HepG2 (cell line): ENCODE results near the gene EYA2. TPM values are rescaled to one million over a fixed set of nuclear protein-coding genes. Genes with fewer than 3 reads are reported as not detected.

Source experiments
- ATAC-seq: fragments of 200-7000 bp; cut with Tn5 transposase; 3 replicates; pipeline ENCODE4 v1.9.1; 2020; ENCODE audit warnings: mild to moderate bottlenecking, moderate library complexity
- BruUV-seq: library from RNA; stranded (reverse); fragments of 400-500 nt; replicated peaks from 2 replicates; lab custom pipeline; 2021; lab: Mats Ljungman, UMichigan
- CTCF ChIA-PET: fragments of 300-600 bp; formaldehyde crosslinking; extraction: SDS; loops from one replicate; lab custom pipeline; 2021; ENCODE audit warnings: low total read pairs, inconsistent platforms, low intra/inter-chr PET ratio; lab: Yijun Ruan, JAX
- POLR2A ChIA-PET: fragments of 350-600 bp; sonication (Branson Sonifier 250); formaldehyde crosslinking; loops from one replicate; lab custom pipeline; 2020; ENCODE audit warnings: antibody characterized with exemption, inconsistent platforms; lab: Yijun Ruan, JAX
- DNase-seq: peaks from one replicate; pipeline ENCODE4 v3.0.0-alpha.2; 2015; ENCODE audit warnings: low spot score
- FAIRE-seq: peaks from 3 replicates; lab custom pipeline; 2011; peaks lifted over from hg19 to GRCh38; lab: Jason Lieb, UNC
- H2AFZ ChIP-seq: one replicate; pipeline ENCODE4 v1.6.1; 2011; ENCODE audit warnings: low read length, inconsistent platforms
- H3K27ac ChIP-seq: fragments of 300-600 bp; 3 replicates; pipeline ENCODE4 v1.8.0; 2011; ENCODE audit warnings: mixed run types, mild to moderate bottlenecking, mixed read lengths, low read length, inconsistent platforms; ENCODE audit not compliant: insufficient read depth; ENCODE audit errors: extremely low read length
- H3K27me3 ChIP-seq, 2 experiments: fragments of 200-600 bp in 1 of 2; 2 replicates in 1 of 2; 3 replicates in 1 of 2; pipeline versions ENCODE4 v1.6.0 to v1.8.0; 2011; ENCODE audit warnings: low read length in 2 of 2, mild to moderate bottlenecking in 2 of 2, moderate library complexity in 2 of 2, inconsistent platforms in 1 of 2; ENCODE audit not compliant: insufficient read depth in 2 of 2, control insufficient read depth in 1 of 2
- H3K36me3 ChIP-seq, 2 experiments: fragments of 200-600 bp in 1 of 2; replicated peaks in 1 of 2; 2 replicates in 1 of 2; 3 replicates in 1 of 2; pipeline versions ENCODE4 v1.5.1 to v1.8.0; 2011; ENCODE audit warnings: low read length in 2 of 2, inconsistent platforms in 1 of 2; ENCODE audit not compliant: insufficient read depth in 2 of 2, control insufficient read depth in 1 of 2
- H3K4me1 ChIP-seq: 2 replicates; pipeline ENCODE4 v1.5.1; 2012; ENCODE audit warnings: low read length, inconsistent platforms; ENCODE audit not compliant: insufficient read depth
- H3K4me2 ChIP-seq: 2 replicates; pipeline ENCODE4 v1.6.0; 2011; ENCODE audit warnings: low read depth, low read length, inconsistent platforms
- H3K4me3 ChIP-seq, 3 experiments: fragments of 200-600 bp in 1 of 3; sonication (generic), shearing (Covaris generic) in 1 of 3; replicated peaks in 1 of 3; 2 replicates each; pipeline ENCODE4 v1.5.1; 2011 to 2016; ENCODE audit warnings: low read length in 3 of 3, inconsistent platforms in 2 of 3, low read depth in 2 of 3, mild to moderate bottlenecking in 2 of 3, control low read depth in 1 of 3, mixed read lengths in 1 of 3; ENCODE audit not compliant: insufficient read depth in 1 of 3
- H3K79me2 ChIP-seq: one replicate; pipeline ENCODE4 v1.6.1; 2011; ENCODE audit warnings: low read length, inconsistent platforms; ENCODE audit not compliant: insufficient read depth
- H3K9ac ChIP-seq: 2 replicates; pipeline ENCODE4 v1.6.0; 2011; ENCODE audit warnings: mild to moderate bottlenecking, low read depth, low read length, inconsistent platforms; ENCODE audit not compliant: insufficient read depth
- H3K9me3 ChIP-seq: 2 replicates; pipeline ENCODE4 v1.5.1; 2012; ENCODE audit warnings: mild to moderate bottlenecking, low read length
- H4K20me1 ChIP-seq: 2 replicates; pipeline ENCODE4 v1.6.0; 2011; ENCODE audit warnings: inconsistent platforms, mild to moderate bottlenecking, low read length, moderate library complexity; ENCODE audit not compliant: insufficient read depth
- ZNF768 ChIP-seq: sonication (generic); formaldehyde crosslinking; IDR thresholded peaks from 2 replicates; pipeline ENCODE4 v1.4.0; 2020; ENCODE audit warnings: missing genetic modification reagents
- WGBS: methylation state at CpG from one replicate; pipeline ENCODE4 v1.1.6; 2017; ENCODE audit warnings: low lambda C conversion rate; 5-methylcytosine and 5-hydroxymethylcytosine counted together
- in situ Hi-C: cut with HindIII; loops from 2 replicates; pipeline ENCODE4 v1.10.0; 2017; ENCODE audit warnings: low pct_unique_long_range_greater_than_20kb; ENCODE audit not compliant: extremely low pct_ligation_motif_present
- intact Hi-C: fragments of 100-400 bp; cut with micrococcal nuclease; formaldehyde crosslinking; loops from one replicate; pipeline ENCODE4 v1.10.0; 2022; ENCODE audit not compliant: unreplicated experiment
- polyA plus RNA-seq, 8 experiments: library from polyadenylated mRNA; depleted of rRNA in 3 of 8; stranded (reverse) in 7 of 8; unstranded in 1 of 8; fragments of >200 nt; fragmentation: Illumina TruSeq in 4 of 8; extraction: Trizol in 4 of 8; gene quantifications; 2 replicates each; pipeline versions ENCODE4 v1.2.1 to v1.2.3, GENCODE V29; 2011 to 2016; ENCODE audit warnings: low read depth in 4 of 8, missing spikeins in 1 of 8, mixed read lengths in 1 of 8; ENCODE audit not compliant: insufficient read depth in 1 of 8
- total RNA-seq, 5 experiments: library from RNA; depleted of rRNA; stranded (reverse); fragments of >200 nt; fragmentation: Illumina TruSeq; extraction: Trizol; gene quantifications; 2 replicates each; pipeline ENCODE4 v1.2.3, GENCODE V29; 2016; ENCODE audit warnings: low read depth in 1 of 5
- TF ChIP-seq, protein P1 (sequence below): sonication (generic); formaldehyde crosslinking; IDR thresholded peaks from one replicate; pipeline ENCODE4 v1.5.1; 2020; ENCODE audit warnings: mild to moderate bottlenecking, missing genetic modification reagents; ENCODE audit errors: not compliant biosample characterization

Gene EYA2
- total and polyA plus RNA-seq, 2 of the 13 experiments (the other 11 are each of a cell fraction or from before 2014, with no cell fraction given) = not detected

GRCh38 chr20:47018381-47018780 is 123.7 kb downstream of the EYA2 start:
- peaks cover 14% of the 10 kb centered on the region for H3K4me1 ChIP-seq
- no peaks in the 10 kb centered on the region for H4K20me1 ChIP-seq
- no peak overlapping the region for H3K4me3 ChIP-seq
- peaks cover 0 to 25% of the 10 kb centered on the region in 2 experiments; a peak in 3 of 5 replicates for H3K27me3 ChIP-seq
- ATAC-seq (no peak), DNase-seq (no peak), FAIRE-seq (no peak)
- in situ Hi-C loops (no loop called here), intact Hi-C loops (no loop called here)
- H3K9ac ChIP-seq = no peak overlapping the region
- H3K79me2 ChIP-seq = no peaks in the 10 kb centered on the region
- no peaks in the 10 kb centered on the region for H3K36me3 ChIP-seq
- no peak overlapping the region for H3K4me2 ChIP-seq
- 6% methylated on average over 9 of the region's 11 CpGs for WGBS
- CTCF ChIA-PET = no interaction called here
- POLR2A ChIA-PET = no interaction called here
- BruUV-seq = no TSS peak
- H3K9me3 ChIP-seq = no peaks in the 10 kb centered on the region
- H3K27ac ChIP-seq = no peak overlapping the region
- TF ChIP-seq ZNF768 (CRISPR knock-in tag) = peak; percentile 36; the same call in 1 of the 2 replicates
- TF ChIP-seq, protein P1, sequence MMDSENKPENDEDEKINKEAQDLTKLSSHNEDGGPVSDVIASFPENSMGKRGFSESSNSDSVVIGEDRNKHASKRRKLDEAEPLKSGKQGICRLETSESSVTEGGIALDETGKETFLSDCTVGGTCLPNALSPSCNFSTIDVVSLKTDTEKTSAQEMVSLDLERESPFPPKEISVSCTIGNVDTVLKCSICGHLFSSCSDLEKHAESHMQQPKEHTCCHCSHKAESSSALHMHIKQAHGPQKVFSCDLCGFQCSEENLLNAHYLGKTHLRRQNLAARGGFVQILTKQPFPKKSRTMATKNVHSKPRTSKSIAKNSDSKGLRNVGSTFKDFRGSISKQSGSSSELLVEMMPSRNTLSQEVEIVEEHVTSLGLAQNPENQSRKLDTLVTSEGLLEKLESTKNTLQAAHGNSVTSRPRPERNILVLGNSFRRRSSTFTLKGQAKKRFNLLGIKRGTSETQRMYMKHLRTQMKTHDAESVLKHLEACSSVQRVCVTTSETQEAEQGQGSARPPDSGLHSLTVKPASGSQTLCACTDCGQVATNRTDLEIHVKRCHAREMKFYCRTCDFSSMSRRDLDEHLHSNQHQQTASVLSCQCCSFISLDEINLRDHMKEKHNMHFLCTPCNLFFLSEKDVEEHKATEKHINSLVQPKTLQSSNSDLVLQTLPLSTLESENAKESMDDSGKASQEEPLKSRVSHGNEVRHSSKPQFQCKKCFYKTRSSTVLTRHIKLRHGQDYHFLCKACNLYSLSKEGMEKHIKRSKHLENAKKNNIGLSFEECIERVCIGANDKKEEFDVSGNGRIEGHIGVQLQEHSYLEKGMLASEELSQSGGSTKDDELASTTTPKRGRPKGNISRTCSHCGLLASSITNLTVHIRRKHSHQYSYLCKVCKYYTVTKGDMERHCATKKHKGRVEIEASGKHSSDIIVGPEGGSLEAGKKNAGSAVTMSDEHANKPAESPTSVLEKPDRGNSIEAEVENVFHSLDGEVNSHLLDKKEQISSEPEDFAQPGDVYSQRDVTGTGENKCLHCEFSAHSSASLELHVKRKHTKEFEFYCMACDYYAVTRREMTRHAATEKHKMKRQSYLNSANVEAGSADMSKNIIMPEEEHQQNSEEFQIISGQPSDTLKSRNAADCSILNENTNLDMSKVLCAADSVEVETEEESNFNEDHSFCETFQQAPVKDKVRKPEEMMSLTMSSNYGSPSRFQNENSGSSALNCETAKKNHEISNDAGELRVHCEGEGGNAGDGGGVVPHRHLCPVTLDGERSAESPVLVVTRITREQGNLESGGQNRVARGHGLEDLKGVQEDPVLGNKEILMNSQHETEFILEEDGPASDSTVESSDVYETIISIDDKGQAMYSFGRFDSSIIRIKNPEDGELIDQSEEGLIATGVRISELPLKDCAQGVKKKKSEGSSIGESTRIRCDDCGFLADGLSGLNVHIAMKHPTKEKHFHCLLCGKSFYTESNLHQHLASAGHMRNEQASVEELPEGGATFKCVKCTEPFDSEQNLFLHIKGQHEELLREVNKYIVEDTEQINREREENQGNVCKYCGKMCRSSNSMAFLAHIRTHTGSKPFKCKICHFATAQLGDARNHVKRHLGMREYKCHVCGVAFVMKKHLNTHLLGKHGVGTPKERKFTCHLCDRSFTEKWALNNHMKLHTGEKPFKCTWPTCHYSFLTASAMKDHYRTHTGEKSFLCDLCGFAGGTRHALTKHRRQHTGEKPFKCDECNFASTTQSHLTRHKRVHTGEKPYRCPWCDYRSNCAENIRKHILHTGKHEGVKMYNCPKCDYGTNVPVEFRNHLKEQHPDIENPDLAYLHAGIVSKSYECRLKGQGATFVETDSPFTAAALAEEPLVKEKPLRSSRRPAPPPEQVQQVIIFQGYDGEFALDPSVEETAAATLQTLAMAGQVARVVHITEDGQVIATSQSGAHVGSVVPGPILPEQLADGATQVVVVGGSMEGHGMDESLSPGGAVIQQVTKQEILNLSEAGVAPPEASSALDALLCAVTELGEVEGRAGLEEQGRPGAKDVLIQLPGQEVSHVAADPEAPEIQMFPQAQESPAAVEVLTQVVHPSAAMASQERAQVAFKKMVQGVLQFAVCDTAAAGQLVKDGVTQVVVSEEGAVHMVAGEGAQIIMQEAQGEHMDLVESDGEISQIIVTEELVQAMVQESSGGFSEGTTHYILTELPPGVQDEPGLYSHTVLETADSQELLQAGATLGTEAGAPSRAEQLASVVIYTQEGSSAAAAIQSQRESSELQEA (CRISPR knock-in tag) = no peak
- no peak overlapping the region for H2AFZ ChIP-seq
